Sigmoid colon (tissue), 7 donors: ENCODE measurements around the gene ABCC8. TPM values are rescaled to one million over a fixed set of nuclear protein-coding genes. Genes with fewer than 3 reads are reported as not detected.

ENCODE experiments used
- DNase-seq: peaks from one replicate; pipeline ENCODE4 v3.0.0-alpha.2; 2019
- H3K27ac ChIP-seq, 4 donors: fragments of 200-600 bp; sonication (generic); one replicate each; pipeline ENCODE4 v1.5.1; 2016 to 2019; ENCODE audit warnings: mild to moderate bottlenecking in 1 of 4
- H3K27me3 ChIP-seq, 3 donors: fragments of 200-600 bp; sonication (generic); one replicate each; pipeline ENCODE4 v1.5.1; 2019; ENCODE audit warnings: mild to moderate bottlenecking in 1 of 3
- H3K36me3 ChIP-seq, 4 donors: fragments of 200-600 bp; sonication (generic); one replicate each; pipeline ENCODE4 v1.5.1; 2016 to 2019
- H3K4me1 ChIP-seq, 4 donors: fragments of 200-600 bp; sonication (generic); one replicate each; pipeline ENCODE4 v1.5.1; 2017 to 2019
- H3K4me3 ChIP-seq, 4 donors: fragments of 200-600 bp; sonication (generic); one replicate each; pipeline ENCODE4 v1.5.1; 2017 to 2019; ENCODE audit warnings: mild to moderate bottlenecking in 2 of 4, moderate library complexity in 1 of 4
- H3K9me3 ChIP-seq, 4 donors: fragments of 200-600 bp in 3 of 4; sonication (generic) in 3 of 4; one replicate each; pipeline versions ENCODE4 v1.5.1 to v1.6.1; 2013 to 2019
- CTCF ChIP-seq, 4 experiments: fragments of 450-650 bp in 3 of 4; fragments of 200-600 bp in 1 of 4; IDR thresholded peaks; one replicate each; pipeline ENCODE4 v1.5.1; 2016 to 2019; ENCODE audit warnings: antibody characterized with exemption in 4 of 4, mild to moderate bottlenecking in 3 of 4, moderate library complexity in 2 of 4
- EP300 ChIP-seq, 4 donors: sonication (generic); formaldehyde crosslinking; IDR thresholded peaks; one replicate each; pipeline ENCODE4 v1.6.1; 2017; ENCODE audit warnings: antibody characterized with exemption in 4 of 4
- POLR2A ChIP-seq, 2 donors: fragments of 450-650 bp; IDR thresholded peaks; one replicate each; pipeline ENCODE4 v1.6.1; 2016; ENCODE audit warnings: antibody characterized with exemption in 2 of 2, mild to moderate bottlenecking in 2 of 2, moderate library complexity in 2 of 2
- POLR2AphosphoS5 ChIP-seq, 4 donors: sonication (generic); formaldehyde crosslinking; IDR thresholded peaks; one replicate each; pipeline ENCODE4 v1.6.1; 2017; ENCODE audit warnings: antibody characterized with exemption in 4 of 4
- WGBS, 2 donors: extraction: QIAGEN DNeasy Blood & Tissue Kit; methylation state at CpG; one replicate each; pipeline ENCODE4 v1.1.7; 2013; 5-methylcytosine and 5-hydroxymethylcytosine counted together
- intact Hi-C: fragments of 100-400 bp; cut with DNase I; formaldehyde crosslinking; loops from one replicate; pipeline ENCODE4 v1.15.1; 2023
- polyA plus RNA-seq, 3 donors: library from polyadenylated mRNA; stranded (reverse); fragments of 200-250 nt; gene quantifications; one replicate each; pipeline ENCODE4 v1.2.3, GENCODE V29; 2013
- total RNA-seq, 4 donors: library from RNA; depleted of rRNA; stranded (reverse); fragments of >200 nt; gene quantifications; one replicate each; pipeline ENCODE4 v1.1.0, GENCODE V29; 2016
- donor health status: healthy with polysubstance abuse.
- donor health status: Bipolar disorder and iron deficiency.
- donor health status: healthy.

The ABCC8 gene
- total and polyA plus RNA-seq, 7 donors, result 0.23 to 9.7 (median 2.6) TPM

GRCh38 chr11:17411418-17411817 is 65.2 kb downstream of the ABCC8 start:
- Histone ChIP-seq H3K4me1 (peaks cover 0 to 3% (median 0%) of the 10 kb centered on the region in 4 donors), H3K36me3 (no peaks in the 10 kb centered on the region), H3K27ac (no peak overlapping the region), H3K9me3 (no peaks in the 10 kb centered on the region), H3K4me3 (no peak overlapping the region), H3K27me3 (no peaks in the 10 kb centered on the region)
- DNase-seq, result no peak
- 43 to 77% methylated on average over 6 of the region's 6 CpGs for WGBS, 2 donors
- intact Hi-C loops, result no loop called here
- no peak for TF ChIP-seq CTCF (IDR thresholded peaks at IDR 0.05)
- TF ChIP-seq EP300 (IDR thresholded peaks at IDR 0.05), result no peak
- no peak for TF ChIP-seq POLR2AphosphoS5 (IDR thresholded peaks at IDR 0.05)
- TF ChIP-seq POLR2A (IDR thresholded peaks at IDR 0.05), result no peak

GRCh38 chr11:17410606-17411379 is 65.9 kb downstream of the ABCC8 start:
- H3K27me3 ChIP-seq, result no peaks in the 10 kb centered on the region
- intact Hi-C loops, result no loop called here
- no peaks in the 10 kb centered on the region for H3K36me3 ChIP-seq
- WGBS, 2 donors, result 15 to 42% methylated on average over 11 of the region's 11 CpGs
- H3K4me3 ChIP-seq, result no peak overlapping the region
- H3K4me1 ChIP-seq, result peaks cover 0 to 6% (median 2%) of the 10 kb centered on the region in 4 donors
- H3K9me3 ChIP-seq, result no peaks in the 10 kb centered on the region
- DNase-seq, result no peak
- H3K27ac ChIP-seq, result no peak overlapping the region
- TF ChIP-seq CTCF (IDR thresholded peaks at IDR 0.05), result no peak
- TF ChIP-seq POLR2A (IDR thresholded peaks at IDR 0.05), result no peak
- TF ChIP-seq EP300 (IDR thresholded peaks at IDR 0.05), result no peak
- no peak for TF ChIP-seq POLR2AphosphoS5 (IDR thresholded peaks at IDR 0.05)

GRCh38 chr11:17408641-17409040 is 68.0 kb downstream of the ABCC8 start:
- 95% methylated on average over 7 of the region's 7 CpGs for WGBS, 2 donors
- H3K27me3 ChIP-seq, result no peaks in the 10 kb centered on the region
- H3K27ac ChIP-seq, result no peak overlapping the region
- no peak for TF ChIP-seq POLR2A (IDR thresholded peaks at IDR 0.05)
- no peak for TF ChIP-seq CTCF (IDR thresholded peaks at IDR 0.05)
- TF ChIP-seq EP300 (IDR thresholded peaks at IDR 0.05), result no peak
- TF ChIP-seq POLR2AphosphoS5 (IDR thresholded peaks at IDR 0.05), result no peak
- H3K4me1 ChIP-seq, result peaks cover 0 to 14% (median 2%) of the 10 kb centered on the region in 4 donors
- DNase-seq, result no peak
- no peaks in the 10 kb centered on the region for H3K36me3 ChIP-seq
- no peaks in the 10 kb centered on the region for H3K9me3 ChIP-seq
- H3K4me3 ChIP-seq, result no peak overlapping the region
- intact Hi-C loops, result no loop called here

- no peak for TF ChIP-seq POLR2A (IDR thresholded peaks at IDR 0.05)
- no peak for TF ChIP-seq EP300 (IDR thresholded peaks at IDR 0.05)
- TF ChIP-seq POLR2AphosphoS5 (IDR thresholded peaks at IDR 0.05), result no peak
- TF ChIP-seq CTCF (IDR thresholded peaks at IDR 0.05), result no peak
- H3K9me3 ChIP-seq, result no peaks in the 10 kb centered on the region
- DNase-seq, result no peak
- no peaks in the 10 kb centered on the region for H3K36me3 ChIP-seq
- H3K4me1 ChIP-seq, result peaks cover 0 to 14% (median 2%) of the 10 kb centered on the region in 4 donors
- intact Hi-C loops, result no loop called here
- H3K4me3 ChIP-seq, result no peak overlapping the region
- no peaks in the 10 kb centered on the region for H3K27me3 ChIP-seq
- no peak overlapping the region for H3K27ac ChIP-seq
- WGBS, 2 donors, result 88 to 91% methylated on average over 2 of the region's 2 CpGs
Observed at GRCh38 chr11:17408026-17408425, 68.6 kb downstream of the ABCC8 start.
